Tibial artery (tissue), 4 donors: ENCODE results near the gene CHMP1A.

Source experiments
- DNase-seq, 2 donors: peaks; one replicate each; pipeline ENCODE4 v3.0.0-alpha.2; 2019
- H3K27ac ChIP-seq, 2 donors: fragments of 200-600 bp; sonication (generic) in 1 of 2; 1 replicate in 1 of 2; 2 replicates in 1 of 2; pipeline ENCODE4 v1.5.1; 2018 to 2019; ENCODE audit warnings: mild to moderate bottlenecking in 1 of 2
- H3K27me3 ChIP-seq, 2 donors: fragments of 200-600 bp; sonication (generic) in 1 of 2; one replicate each; pipeline versions ENCODE4 v1.5.1 to v1.6.0; 2016 to 2019
- H3K36me3 ChIP-seq, 3 donors: fragments of 200-600 bp; sonication (generic) in 2 of 3; one replicate each; pipeline ENCODE4 v1.5.1; 2016 to 2019; ENCODE audit warnings: mild to moderate bottlenecking in 2 of 3
- H3K4me1 ChIP-seq, 4 donors: fragments of 200-600 bp; sonication (generic) in 2 of 4; 1 replicate in 3 of 4; 2 replicates in 1 of 4; pipeline ENCODE4 v1.5.1; 2016 to 2019
- H3K4me3 ChIP-seq, 2 donors: fragments of 200-600 bp; sonication (generic) in 1 of 2; 1 replicate in 1 of 2; 2 replicates in 1 of 2; pipeline ENCODE4 v1.5.1; 2018 to 2019; ENCODE audit warnings: mild to moderate bottlenecking in 2 of 2
- H3K9me3 ChIP-seq, 3 donors: fragments of 200-600 bp; sonication (generic) in 1 of 3; one replicate each; pipeline ENCODE4 v1.5.1; 2016 to 2019
- CTCF ChIP-seq, 2 experiments: fragments of 200-600 bp in 1 of 2; fragments of 450-650 bp in 1 of 2; IDR thresholded peaks; one replicate each; pipeline ENCODE4 v1.5.1; 2017 to 2019; ENCODE audit warnings: antibody characterized with exemption in 2 of 2, mild to moderate bottlenecking in 1 of 2, moderate library complexity in 1 of 2
- intact Hi-C: fragments of 100-400 bp; cut with DNase I; formaldehyde crosslinking; loops from one replicate; pipeline ENCODE4 v1.15.0; 2023; ENCODE audit warnings: low total_unique reads

The CHMP1A gene

GRCh38 chr16:89595330-89596060 lies 62.0 kb downstream of the CHMP1A start:
- intact Hi-C loops, result no loop called here
- TF ChIP-seq CTCF (IDR thresholded peaks at IDR 0.05), result no peak
- DNase-seq, result no peak

More at GRCh38 chr16:89595330-89596060, 62.0 kb downstream of the CHMP1A start:
- Histone ChIP-seq H3K27ac (no peak overlapping the region), H3K36me3 (no peaks in the 10 kb centered on the region), H3K4me1 (no peaks in the 10 kb centered on the region), H3K4me3 (no peak overlapping the region), H3K27me3 (no peaks in the 10 kb centered on the region), H3K9me3 (no peaks in the 10 kb centered on the region)
